ENCODE measurements around the gene SMC6.

GRCh38 chr2:17646838-17647701 lies 106.5 kb downstream of the SMC6 start:
- TF ChIP-seq EZH2 (IDR thresholded peaks at IDR 0.05; ENCODE audit: low read length) = no peak
- no peak for TF ChIP-seq CTCF (optimal IDR thresholded peaks at IDR 0.05 in 1 of 3, IDR thresholded peaks at IDR 0.05 in 1 of 3, conservative IDR thresholded peaks at IDR 0.05 in 1 of 3; ENCODE audit: extremely low read depth in 1 of 3, insufficient read depth in 2 of 3, low read length in 3 of 3)
